Fibroblast of mammary gland (primary cell): ENCODE measurements around the gene PLSCR2.

ENCODE experiments used
- DNase-seq: peaks from one replicate; pipeline ENCODE4 v3.0.0-alpha.2; 2010; ENCODE audit warnings: low read depth
- H3K4me3 ChIP-seq: 2 replicates; pipeline ENCODE4 v1.5.1; 2011; ENCODE audit warnings: low read depth, mild to moderate bottlenecking, low read length, moderate library complexity; ENCODE audit not compliant: control insufficient read depth
- CTCF ChIP-seq: conservative IDR thresholded peaks from 2 replicates; pipeline ENCODE4 v1.5.1; 2011; ENCODE audit warnings: low read depth, low read length, inconsistent platforms; ENCODE audit not compliant: control insufficient read depth, insufficient read depth

The PLSCR2 gene

GRCh38 chr3:146469150-146470017 lies at the start of gene PLSCR2:
Gene PLSCR2 (minus strand): TSS chr3:146469561. CDS start chr3:146459904, 9,657 bp downstream.
- peak; percentile 35 for DNase-seq
- no peak for TF ChIP-seq CTCF
- peak within 1 kb of the TSS; percentile 48 for H3K4me3 ChIP-seq

- DNase-seq, result no peak
- TF ChIP-seq CTCF, result no peak
- H3K4me3 ChIP-seq, result no peak overlapping the region
Observed at GRCh38 chr3:146517684-146518435, 48.5 kb upstream of the PLSCR2 start.

DNA sequence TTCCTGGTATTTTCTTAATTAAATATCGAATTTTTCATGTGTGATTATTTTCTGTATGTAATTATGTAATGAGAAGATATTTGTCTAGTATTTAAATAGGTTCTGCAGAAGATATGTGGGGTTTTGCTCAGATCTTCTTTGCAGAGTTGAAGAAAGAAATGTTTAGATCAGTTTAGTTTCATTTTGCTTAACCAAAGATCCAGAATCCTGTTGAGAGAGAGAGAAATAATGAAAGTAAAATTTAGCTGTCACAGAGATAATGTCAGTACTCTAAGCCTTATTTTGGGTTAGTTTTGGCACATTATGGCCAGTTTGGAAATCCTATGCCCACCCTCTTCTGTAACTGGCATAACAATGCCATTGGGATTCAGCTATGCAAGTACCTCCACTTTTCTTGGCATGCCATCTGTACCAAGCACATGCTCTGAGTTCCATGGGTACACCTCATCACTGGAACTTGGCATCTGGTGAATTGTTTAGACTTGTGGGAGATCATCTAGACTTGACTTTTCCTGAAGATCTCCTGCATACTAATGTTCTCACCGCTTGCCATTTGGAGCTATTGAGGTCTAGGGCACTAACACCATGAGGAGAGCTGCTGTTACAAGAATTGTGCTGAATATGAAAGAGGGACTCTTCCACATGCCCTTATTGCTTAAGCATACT lies 44.2 kb upstream of the PLSCR2 start:
- H3K4me3 ChIP-seq, result no peak overlapping the region
- no peak for TF ChIP-seq CTCF
- no peak for DNase-seq

GRCh38 chr3:146511402-146512134 lies 42.2 kb upstream of the PLSCR2 start:
- no peak for DNase-seq
- H3K4me3 ChIP-seq, result no peak overlapping the region
- no peak for TF ChIP-seq CTCF

- no peak for DNase-seq
- no peak for TF ChIP-seq CTCF
- H3K4me3 ChIP-seq, result no peak overlapping the region
Observed at GRCh38 chr3:146507331-146508120, 38.2 kb upstream of the PLSCR2 start.
